K562 (cell line): ENCODE data around the gene ADGRL3. TPM values are rescaled to one million over a fixed set of nuclear protein-coding genes. Genes with fewer than 3 reads are reported as not detected.

ENCODE experiments used
- ATAC-seq: fragments of 200-7000 bp; cut with Tn5 transposase; 3 replicates; pipeline ENCODE4 v1.9.1; 2020; ENCODE audit warnings: moderate library complexity
- BruUV-seq: library from RNA; stranded (reverse); fragments of 400-500 nt; replicated peaks from 2 replicates; lab custom pipeline; 2021; lab: Mats Ljungman, UMichigan
- CTCF ChIA-PET: fragments of 300-600 bp; formaldehyde crosslinking; extraction: SDS; loops from one replicate; lab custom pipeline; 2021; ENCODE audit warnings: low intra/inter-chr PET ratio; lab: Yijun Ruan, JAX
- POLR2A ChIA-PET: fragments of 300-600, 350-650 bp; sonication (Branson Sonifier 250); formaldehyde crosslinking; extraction: SDS; loops from one replicate; lab custom pipeline; 2021; ENCODE audit warnings: antibody characterized with exemption, inconsistent platforms; lab: Yijun Ruan, JAX
- DNase-seq, 4 experiments: peaks; one replicate each; pipeline versions ENCODE4 v3.0.0 to v3.0.0-alpha.2; 2011 to 2018; ENCODE audit warnings: low spot score in 3 of 4, mixed read lengths in 3 of 4; ENCODE audit errors: extremely low read depth in 1 of 4
- FAIRE-seq: peaks from 2 replicates; lab custom pipeline; 2011; peaks lifted over from hg19 to GRCh38; lab: Jason Lieb, UNC
- H2AFZ ChIP-seq: 2 replicates; pipeline ENCODE4 v1.6.0; 2011; ENCODE audit warnings: low read depth, low read length, control low read depth, inconsistent platforms
- H3K27ac ChIP-seq: fragments of 200-600 bp; 3 replicates; pipeline ENCODE4 v1.8.0; 2011; ENCODE audit warnings: low read depth, mild to moderate bottlenecking, control low read depth, inconsistent platforms, low read length, moderate library complexity, mixed read lengths; ENCODE audit errors: extremely low read depth
- H3K27me3 ChIP-seq, 2 experiments: fragments of 300-600 bp in 1 of 2; 2 replicates in 1 of 2; 3 replicates in 1 of 2; pipeline versions ENCODE4 v1.6.0 to v1.8.0; 2011; ENCODE audit warnings: inconsistent platforms in 2 of 2, low read length in 2 of 2, mild to moderate bottlenecking in 1 of 2, mixed read lengths in 1 of 2, moderate library complexity in 1 of 2; ENCODE audit not compliant: control insufficient read depth in 2 of 2, insufficient read depth in 2 of 2
- H3K36me3 ChIP-seq: fragments of 300-600 bp; 3 replicates; pipeline ENCODE4 v1.8.0; 2011; ENCODE audit warnings: mild to moderate bottlenecking, low read length, inconsistent platforms; ENCODE audit not compliant: control insufficient read depth, insufficient read depth
- H3K4me1 ChIP-seq, 2 experiments: fragments of 200-600 bp in 1 of 2; replicated peaks in 1 of 2; 2 replicates in 1 of 2; 3 replicates in 1 of 2; pipeline versions ENCODE4 v1.5.1 to v1.8.0; 2011; ENCODE audit warnings: inconsistent platforms in 2 of 2, low read length in 2 of 2, mild to moderate bottlenecking in 1 of 2, mixed read lengths in 1 of 2, moderate library complexity in 1 of 2; ENCODE audit not compliant: control insufficient read depth in 2 of 2, insufficient read depth in 2 of 2
- H3K4me2 ChIP-seq: 2 replicates; pipeline ENCODE4 v1.6.1; 2011; ENCODE audit warnings: low read length, control low read depth, inconsistent platforms, mixed read lengths; ENCODE audit not compliant: insufficient read depth
- H3K4me3 ChIP-seq: fragments of 200-600 bp; sonication (generic), shearing (Covaris generic); 2 replicates; pipeline ENCODE4 v1.5.1; 2016; ENCODE audit warnings: control low read depth, inconsistent platforms
- H3K79me2 ChIP-seq: fragments of 200-600 bp; 3 replicates; pipeline ENCODE4 v1.8.0; 2011; ENCODE audit warnings: low read length, inconsistent platforms; ENCODE audit not compliant: control insufficient read depth, insufficient read depth
- H3K9ac ChIP-seq, 2 experiments: 2 replicates each; pipeline versions ENCODE4 v1.6.0 to v1.6.1; 2011; ENCODE audit warnings: low read depth in 2 of 2, low read length in 2 of 2, control low read depth in 1 of 2, inconsistent platforms in 1 of 2, mild to moderate bottlenecking in 1 of 2, mixed read lengths in 1 of 2; ENCODE audit not compliant: insufficient read depth in 1 of 2
- H3K9me1 ChIP-seq: one replicate; pipeline ENCODE4 v1.6.0; 2011; ENCODE audit warnings: inconsistent platforms, mild to moderate bottlenecking, low read length, moderate library complexity; ENCODE audit not compliant: control insufficient read depth, insufficient read depth
- H3K9me3 ChIP-seq: replicated peaks from 2 replicates; pipeline ENCODE4 v1.5.1; 2011; ENCODE audit warnings: low read depth, low read length, inconsistent platforms; ENCODE audit not compliant: control insufficient read depth, insufficient read depth
- H4K20me1 ChIP-seq: replicated peaks from 2 replicates; pipeline ENCODE4 v1.6.1; 2011; ENCODE audit warnings: low read length, inconsistent platforms, mixed read lengths; ENCODE audit not compliant: control insufficient read depth, insufficient read depth
- FOXM1 ChIP-seq, 2 experiments: fragments of 450-650 bp in 1 of 2; sonication (generic) in 1 of 2; formaldehyde crosslinking in 1 of 2; IDR thresholded peaks; 2 replicates each; pipeline versions ENCODE4 v1.6.1 to v1.9.0; 2017 to 2022; ENCODE audit warnings: low read depth in 2 of 2, mild to moderate bottlenecking in 2 of 2, missing genetic modification reagents in 1 of 2, moderate library complexity in 1 of 2
- LCOR ChIP-seq: sonication (generic); formaldehyde crosslinking; IDR thresholded peaks from 2 replicates; pipeline ENCODE4 v1.8.0; 2022; ENCODE audit warnings: mild to moderate bottlenecking, missing genetic modification reagents
- MECOM ChIP-seq: fragments of 250-450 bp; sonication (Bioruptor Pico); IDR thresholded peaks from 2 replicates; pipeline ENCODE4 v1.8.0; 2022; ENCODE audit warnings: inconsistent platforms
- NFATC3 ChIP-seq: fragments of 450-650 bp; IDR thresholded peaks from 2 replicates; pipeline ENCODE4 v1.6.1; 2017; ENCODE audit warnings: mild to moderate bottlenecking
- RNF2 ChIP-seq: sonication (generic); IDR thresholded peaks from 2 replicates; pipeline ENCODE4 v1.6.1; 2016
- SLC30A9 ChIP-seq: fragments of 250-450 bp; sonication (Bioruptor Pico); IDR thresholded peaks from 2 replicates; pipeline ENCODE4 v1.8.0; 2022; ENCODE audit warnings: mild to moderate bottlenecking, moderate library complexity
- ZNF121 ChIP-seq: sonication (generic); formaldehyde crosslinking; conservative IDR thresholded peaks from 2 replicates; pipeline ENCODE4 v1.8.0; 2022; ENCODE audit warnings: missing genetic modification reagents
- ZNF146 ChIP-seq: IDR thresholded peaks from one replicate; pipeline ENCODE4 v1.6.1; 2018; ENCODE audit warnings: missing compliant biosample characterization; ENCODE audit not compliant: unreplicated experiment
- ZNF41 ChIP-seq: fragments of 250-450 bp; sonication (Bioruptor Pico); conservative IDR thresholded peaks from 2 replicates; pipeline ENCODE4 v1.4.0; 2020; ENCODE audit warnings: mild to moderate bottlenecking
- ZNF551 ChIP-seq: fragments of 250-450 bp; sonication (Bioruptor Pico); IDR thresholded peaks from 2 replicates; pipeline ENCODE4 v1.5.0; 2021; ENCODE audit warnings: mild to moderate bottlenecking, moderate library complexity
- WGBS: fragments of 100-300 bp; shearing (Covaris generic); methylation state at CpG from one replicate; pipeline ENCODE4 v1.1.6; 2016; ENCODE audit warnings: low coverage, mixed read lengths; ENCODE audit not compliant: insufficient coverage; ENCODE audit errors: missing lambda C conversion rate; 5-methylcytosine and 5-hydroxymethylcytosine counted together
- in situ Hi-C: fragments of 300-500 bp; cut with MboI; formaldehyde crosslinking; loops from 4 replicates; pipeline ENCODE4 v1.15.0; 2018; ENCODE audit warnings: inconsistent platforms, mixed read lengths
- intact Hi-C: fragments of 100-400 bp; cut with micrococcal nuclease; formaldehyde crosslinking; loops from 2 replicates; pipeline ENCODE4 v1.14.2; 2022
- polyA plus RNA-seq, 8 experiments: library from polyadenylated mRNA; depleted of rRNA in 4 of 8; stranded (reverse) in 5 of 8; unstranded in 3 of 8; fragments of >200 nt; fragmentation: Nextera tagmentation in 2 of 8; fragmentation: Illumina TruSeq in 1 of 8; extraction: Ambion mirVana in 2 of 8; extraction: Trizol in 1 of 8; gene quantifications; 2 replicates each; pipeline versions ENCODE4 v1.2.1 to v1.2.3, GENCODE V29; 2011 to 2014; ENCODE audit warnings: inconsistent platforms in 1 of 8, missing spikeins in 1 of 8
- total RNA-seq, 7 experiments: library from RNA; depleted of rRNA in 6 of 7; stranded (reverse); fragments of >200 nt in 6 of 7; fragmentation: Illumina TruSeq in 2 of 7; extraction: Trizol in 2 of 7; gene quantifications; 2 replicates each; pipeline versions ENCODE4 v1.2.1 to v1.2.3, GENCODE V29; 2011 to 2021; ENCODE audit warnings: low replicate concordance in 1 of 7
- TF ChIP-seq, protein P1 (sequence below), 2 experiments: fragments of 450-650 bp in 1 of 2; sonication (generic) in 1 of 2; formaldehyde crosslinking; conservative IDR thresholded peaks; 2 replicates each; pipeline versions ENCODE4 v1.4.0 to v1.8.1; 2020 to 2022; ENCODE audit warnings: mild to moderate bottlenecking in 1 of 2, missing genetic modification reagents in 1 of 2
- TF ChIP-seq, protein P2 (sequence below): fragments of 450-650 bp; IDR thresholded peaks from 2 replicates; pipeline ENCODE4 v1.6.1; 2017; ENCODE audit warnings: mild to moderate bottlenecking, moderate library complexity
- TF ChIP-seq, protein P3 (sequence below): fragments of 450-650 bp; IDR thresholded peaks from 2 replicates; pipeline ENCODE4 v1.6.1; 2016; ENCODE audit warnings: missing biosample characterization, missing genetic modification characterization
- TF ChIP-seq, protein P4 (sequence below), 2 experiments: IDR thresholded peaks; 2 replicates each; pipeline ENCODE4 v1.6.1; 2011; ENCODE audit warnings: borderline replicate concordance in 1 of 2, control low read depth in 1 of 2, low read depth in 1 of 2, low read length in 1 of 2, mild to moderate bottlenecking in 1 of 2, mixed read lengths in 1 of 2, moderate library complexity in 1 of 2; ENCODE audit not compliant: insufficient read depth in 1 of 2, insufficient read length in 1 of 2, poor library complexity in 1 of 2, severe bottlenecking in 1 of 2; ENCODE audit errors: extremely low read depth in 1 of 2
- TF ChIP-seq, protein P5 (sequence below): sonication (generic); formaldehyde crosslinking; IDR thresholded peaks from 2 replicates; pipeline ENCODE4 v1.8.1; 2023; ENCODE audit warnings: mild to moderate bottlenecking, missing genetic modification reagents

Gene ADGRL3
- total and polyA plus RNA-seq, 9 of the 15 experiments (the other 6 are each of a cell fraction or from before 2014, with no cell fraction given), result 0.03 to 0.14 (median 0.04) TPM; not detected in 2

DNA sequence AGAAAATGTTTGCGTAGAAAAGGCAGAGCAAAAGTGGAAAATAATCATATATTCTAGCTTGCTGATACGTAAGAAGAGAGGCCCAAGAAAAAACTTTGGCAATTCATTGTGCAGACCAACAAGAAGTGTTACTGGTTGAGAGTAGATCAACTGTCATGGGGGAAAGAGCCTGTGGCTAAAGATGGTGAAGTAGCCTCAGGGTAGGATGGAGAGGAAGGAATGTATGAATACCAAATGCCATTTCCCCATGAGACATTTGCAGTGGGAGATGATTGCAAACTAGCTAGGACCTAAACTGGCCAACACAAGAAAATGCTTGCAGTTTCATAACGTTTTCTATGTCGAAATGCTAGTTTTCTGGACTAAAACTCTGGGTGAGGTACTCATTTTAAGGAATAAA lies 47.7 kb upstream of the ADGRL3 start:
- intact Hi-C loops, result no loop called here
- ATAC-seq (no peak), DNase-seq (no peak), FAIRE-seq (no peak)
- H4K20me1 ChIP-seq, result no peaks in the 10 kb centered on the region
- no peaks in the 10 kb centered on the region for H3K4me1 ChIP-seq
- in situ Hi-C loops, result no loop called here
- H3K9ac ChIP-seq, result no peak overlapping the region
- WGBS, result 0% methylated on average over 4 of the region's 4 CpGs
- no peaks in the 10 kb centered on the region for H3K9me3 ChIP-seq
- ChIA-PET POLR2A (no interaction called here), CTCF (no interaction called here)
- H3K27me3 ChIP-seq, result no peaks in the 10 kb centered on the region
- no peaks in the 10 kb centered on the region for H3K9me1 ChIP-seq
- no peaks in the 10 kb centered on the region for H3K79me2 ChIP-seq
- H3K4me3 ChIP-seq, result no peak overlapping the region
- H3K4me2 ChIP-seq, result no peak overlapping the region
- BruUV-seq, result no TSS peak
- no peak overlapping the region for H2AFZ ChIP-seq
- H3K36me3 ChIP-seq, result no peaks in the 10 kb centered on the region
- no peak overlapping the region for H3K27ac ChIP-seq
- TF ChIP-seq NFATC3 (no peak), FOXM1 (IDR thresholded peaks at IDR 0.05; ENCODE audit: low read depth) (no peak), FOXM1 (CRISPR knock-in tag; IDR thresholded peaks at IDR 0.05; ENCODE audit: low read depth) (no peak), SLC30A9 (CRISPR knock-in tag) (no peak), ZNF121 (CRISPR knock-in tag) (no peak), ZNF146 (CRISPR knock-in tag) (no peak), MECOM (no peak), RNF2 (no peak), ZNF551 (CRISPR knock-in tag) (no peak), ZNF41 (no peak), LCOR (CRISPR knock-in tag) (no peak)
- TF ChIP-seq, protein P1, sequence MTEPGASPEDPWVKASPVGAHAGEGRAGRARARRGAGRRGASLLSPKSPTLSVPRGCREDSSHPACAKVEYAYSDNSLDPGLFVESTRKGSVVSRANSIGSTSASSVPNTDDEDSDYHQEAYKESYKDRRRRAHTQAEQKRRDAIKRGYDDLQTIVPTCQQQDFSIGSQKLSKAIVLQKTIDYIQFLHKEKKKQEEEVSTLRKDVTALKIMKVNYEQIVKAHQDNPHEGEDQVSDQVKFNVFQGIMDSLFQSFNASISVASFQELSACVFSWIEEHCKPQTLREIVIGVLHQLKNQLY (CRISPR knock-in tag; conservative IDR thresholded peaks at IDR 0.05), result no peak
- TF ChIP-seq, protein P2, sequence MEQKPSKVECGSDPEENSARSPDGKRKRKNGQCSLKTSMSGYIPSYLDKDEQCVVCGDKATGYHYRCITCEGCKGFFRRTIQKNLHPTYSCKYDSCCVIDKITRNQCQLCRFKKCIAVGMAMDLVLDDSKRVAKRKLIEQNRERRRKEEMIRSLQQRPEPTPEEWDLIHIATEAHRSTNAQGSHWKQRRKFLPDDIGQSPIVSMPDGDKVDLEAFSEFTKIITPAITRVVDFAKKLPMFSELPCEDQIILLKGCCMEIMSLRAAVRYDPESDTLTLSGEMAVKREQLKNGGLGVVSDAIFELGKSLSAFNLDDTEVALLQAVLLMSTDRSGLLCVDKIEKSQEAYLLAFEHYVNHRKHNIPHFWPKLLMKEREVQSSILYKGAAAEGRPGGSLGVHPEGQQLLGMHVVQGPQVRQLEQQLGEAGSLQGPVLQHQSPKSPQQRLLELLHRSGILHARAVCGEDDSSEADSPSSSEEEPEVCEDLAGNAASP, result no peak
- TF ChIP-seq, protein P3, sequence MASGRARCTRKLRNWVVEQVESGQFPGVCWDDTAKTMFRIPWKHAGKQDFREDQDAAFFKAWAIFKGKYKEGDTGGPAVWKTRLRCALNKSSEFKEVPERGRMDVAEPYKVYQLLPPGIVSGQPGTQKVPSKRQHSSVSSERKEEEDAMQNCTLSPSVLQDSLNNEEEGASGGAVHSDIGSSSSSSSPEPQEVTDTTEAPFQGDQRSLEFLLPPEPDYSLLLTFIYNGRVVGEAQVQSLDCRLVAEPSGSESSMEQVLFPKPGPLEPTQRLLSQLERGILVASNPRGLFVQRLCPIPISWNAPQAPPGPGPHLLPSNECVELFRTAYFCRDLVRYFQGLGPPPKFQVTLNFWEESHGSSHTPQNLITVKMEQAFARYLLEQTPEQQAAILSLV (tag), result no peak
- TF ChIP-seq, protein P4, sequence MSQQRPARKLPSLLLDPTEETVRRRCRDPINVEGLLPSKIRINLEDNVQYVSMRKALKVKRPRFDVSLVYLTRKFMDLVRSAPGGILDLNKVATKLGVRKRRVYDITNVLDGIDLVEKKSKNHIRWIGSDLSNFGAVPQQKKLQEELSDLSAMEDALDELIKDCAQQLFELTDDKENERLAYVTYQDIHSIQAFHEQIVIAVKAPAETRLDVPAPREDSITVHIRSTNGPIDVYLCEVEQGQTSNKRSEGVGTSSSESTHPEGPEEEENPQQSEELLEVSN (IDR thresholded peaks at IDR 0.05; ENCODE audit: borderline replicate concordance in 1 of 2, extremely low read depth in 1 of 2, insufficient read depth in 1 of 2, insufficient read length in 1 of 2, low read depth in 1 of 2, low read length in 1 of 2, poor library complexity in 1 of 2, severe bottlenecking in 1 of 2), result no peak
- TF ChIP-seq, protein P5, sequence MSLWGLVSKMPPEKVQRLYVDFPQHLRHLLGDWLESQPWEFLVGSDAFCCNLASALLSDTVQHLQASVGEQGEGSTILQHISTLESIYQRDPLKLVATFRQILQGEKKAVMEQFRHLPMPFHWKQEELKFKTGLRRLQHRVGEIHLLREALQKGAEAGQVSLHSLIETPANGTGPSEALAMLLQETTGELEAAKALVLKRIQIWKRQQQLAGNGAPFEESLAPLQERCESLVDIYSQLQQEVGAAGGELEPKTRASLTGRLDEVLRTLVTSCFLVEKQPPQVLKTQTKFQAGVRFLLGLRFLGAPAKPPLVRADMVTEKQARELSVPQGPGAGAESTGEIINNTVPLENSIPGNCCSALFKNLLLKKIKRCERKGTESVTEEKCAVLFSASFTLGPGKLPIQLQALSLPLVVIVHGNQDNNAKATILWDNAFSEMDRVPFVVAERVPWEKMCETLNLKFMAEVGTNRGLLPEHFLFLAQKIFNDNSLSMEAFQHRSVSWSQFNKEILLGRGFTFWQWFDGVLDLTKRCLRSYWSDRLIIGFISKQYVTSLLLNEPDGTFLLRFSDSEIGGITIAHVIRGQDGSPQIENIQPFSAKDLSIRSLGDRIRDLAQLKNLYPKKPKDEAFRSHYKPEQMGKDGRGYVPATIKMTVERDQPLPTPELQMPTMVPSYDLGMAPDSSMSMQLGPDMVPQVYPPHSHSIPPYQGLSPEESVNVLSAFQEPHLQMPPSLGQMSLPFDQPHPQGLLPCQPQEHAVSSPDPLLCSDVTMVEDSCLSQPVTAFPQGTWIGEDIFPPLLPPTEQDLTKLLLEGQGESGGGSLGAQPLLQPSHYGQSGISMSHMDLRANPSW (CRISPR knock-in tag), result no peak
